Measurements from ENCODE around the gene EARS2. TPM values are rescaled to one million over a fixed set of nuclear protein-coding genes. Genes with fewer than 3 reads are reported as not detected.
"Not testable (repeated sequence)": the region's sequence is repeated elsewhere in the genome, so short reads cannot be mapped to it uniquely, and the experiment has no call there.

EARS2 gene
- total RNA-seq, 1 donor, result 32.6 TPM

DNA sequence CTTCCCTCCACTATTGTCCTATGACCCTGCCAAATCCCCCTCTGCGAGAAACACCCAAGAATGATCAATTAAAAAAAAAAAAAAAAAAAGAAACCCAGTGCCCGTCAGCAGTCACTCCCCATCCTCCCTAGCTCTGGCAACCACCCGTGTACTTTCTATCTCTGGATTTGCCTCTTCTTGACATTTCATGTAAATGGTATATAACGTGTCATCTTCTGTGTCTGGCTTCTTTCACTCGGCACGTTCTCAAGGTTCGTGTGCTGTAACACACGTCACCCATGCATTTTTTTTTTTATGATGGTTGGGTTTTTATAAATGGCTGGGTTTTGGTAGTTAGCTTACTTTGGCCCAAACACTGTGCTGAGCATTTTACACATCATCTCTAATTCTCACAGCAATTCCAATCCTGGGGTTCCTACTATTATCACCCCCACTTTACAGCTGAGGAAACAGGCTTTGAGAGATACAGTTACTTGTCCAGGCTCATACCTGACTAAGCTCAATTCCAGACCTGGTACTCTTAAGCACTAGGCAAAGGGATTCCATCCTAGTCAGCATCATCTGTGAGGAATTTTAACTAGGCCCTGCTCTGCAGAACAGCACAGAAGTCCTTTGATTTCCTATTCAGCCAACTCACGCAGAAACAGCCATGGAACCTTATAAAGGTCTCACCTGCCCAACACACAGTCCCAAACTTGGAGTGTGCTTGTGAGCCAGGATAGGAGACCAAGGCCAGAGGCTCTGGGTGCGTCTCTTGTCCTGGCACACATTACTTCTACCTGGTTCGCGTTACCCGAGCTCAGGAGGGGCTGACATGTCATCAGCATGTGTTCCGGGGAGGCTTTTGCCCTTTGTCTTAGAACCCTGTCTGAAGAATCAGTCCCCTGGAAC is 27.3 kb upstream of the EARS2 start:
- H3K79me2 ChIP-seq (ENCODE audit: insufficient read depth, low read length), result peaks cover 37% of the 10 kb centered on the region
- H3K9me3 ChIP-seq (ENCODE audit: low read depth, low read length), result no peaks in the 10 kb centered on the region
- H3K4me3 ChIP-seq (ENCODE audit: insufficient read depth, low read length), result no peak overlapping the region
- H3K4me2 ChIP-seq (ENCODE audit: insufficient read depth, low read length), result no peak overlapping the region
- H3K27me3 ChIP-seq (ENCODE audit: insufficient read depth, low read length), result no peaks in the 10 kb centered on the region
- peaks cover 9% of the 10 kb centered on the region for H3K4me1 ChIP-seq (ENCODE audit: insufficient read depth, low read length)
- TF ChIP-seq, protein P1, sequence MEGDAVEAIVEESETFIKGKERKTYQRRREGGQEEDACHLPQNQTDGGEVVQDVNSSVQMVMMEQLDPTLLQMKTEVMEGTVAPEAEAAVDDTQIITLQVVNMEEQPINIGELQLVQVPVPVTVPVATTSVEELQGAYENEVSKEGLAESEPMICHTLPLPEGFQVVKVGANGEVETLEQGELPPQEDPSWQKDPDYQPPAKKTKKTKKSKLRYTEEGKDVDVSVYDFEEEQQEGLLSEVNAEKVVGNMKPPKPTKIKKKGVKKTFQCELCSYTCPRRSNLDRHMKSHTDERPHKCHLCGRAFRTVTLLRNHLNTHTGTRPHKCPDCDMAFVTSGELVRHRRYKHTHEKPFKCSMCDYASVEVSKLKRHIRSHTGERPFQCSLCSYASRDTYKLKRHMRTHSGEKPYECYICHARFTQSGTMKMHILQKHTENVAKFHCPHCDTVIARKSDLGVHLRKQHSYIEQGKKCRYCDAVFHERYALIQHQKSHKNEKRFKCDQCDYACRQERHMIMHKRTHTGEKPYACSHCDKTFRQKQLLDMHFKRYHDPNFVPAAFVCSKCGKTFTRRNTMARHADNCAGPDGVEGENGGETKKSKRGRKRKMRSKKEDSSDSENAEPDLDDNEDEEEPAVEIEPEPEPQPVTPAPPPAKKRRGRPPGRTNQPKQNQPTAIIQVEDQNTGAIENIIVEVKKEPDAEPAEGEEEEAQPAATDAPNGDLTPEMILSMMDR (IDR thresholded peaks at IDR 0.05; ENCODE audit: extremely low read depth, low read depth, low read length), result no peak
- no peak overlapping the region for H2AFZ ChIP-seq (ENCODE audit: low read length)
- peaks cover 44% of the 10 kb centered on the region for H3K36me3 ChIP-seq (ENCODE audit: insufficient read depth, low read length)
- H4K20me1 ChIP-seq (ENCODE audit: insufficient read depth, low read length), result peaks cover 10% of the 10 kb centered on the region
- no peak overlapping the region for H3K27ac ChIP-seq (ENCODE audit: low read depth, low read length)
- DNase-seq (ENCODE audit: insufficient read length, low spot score, missing footprints), result no peak

DNA sequence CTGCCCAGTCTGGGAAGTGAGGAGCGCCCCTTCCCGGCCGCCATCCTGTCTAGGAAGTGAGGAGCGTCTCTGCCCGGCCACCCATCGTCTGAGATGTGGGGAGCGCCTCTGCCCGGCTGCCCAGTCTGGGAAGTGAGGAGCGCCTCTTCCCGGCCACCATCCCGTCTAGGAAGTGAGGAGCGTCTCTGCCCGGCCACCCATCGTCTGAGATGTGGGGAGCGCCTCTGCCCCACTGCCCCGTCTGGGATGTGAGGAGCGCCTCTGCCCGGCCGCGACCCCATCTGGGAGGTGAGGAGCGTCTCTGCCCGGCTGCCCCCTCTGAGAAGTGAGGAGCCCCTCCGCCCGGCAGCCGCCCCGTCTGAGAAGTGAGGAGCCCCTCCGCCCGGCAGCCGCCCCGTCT is 26.1 kb upstream of the EARS2 start:
- Histone ChIP-seq H3K79me2 (ENCODE audit: insufficient read depth, low read length) (peaks cover 26% of the 10 kb centered on the region), H3K36me3 (ENCODE audit: insufficient read depth, low read length) (peaks cover 52% of the 10 kb centered on the region)
- H2AFZ ChIP-seq (ENCODE audit: low read length); H3K9me3 ChIP-seq (ENCODE audit: low read depth, low read length); H3K27me3 ChIP-seq (ENCODE audit: insufficient read depth, low read length); H3K4me2 ChIP-seq (ENCODE audit: insufficient read depth, low read length); DNase-seq (ENCODE audit: insufficient read length, low spot score, missing footprints); H3K4me1 ChIP-seq (ENCODE audit: insufficient read depth, low read length); H3K27ac ChIP-seq (ENCODE audit: low read depth, low read length); H3K4me3 ChIP-seq (ENCODE audit: insufficient read depth, low read length); H4K20me1 ChIP-seq (ENCODE audit: insufficient read depth, low read length): not testable (repeated sequence)

DNA sequence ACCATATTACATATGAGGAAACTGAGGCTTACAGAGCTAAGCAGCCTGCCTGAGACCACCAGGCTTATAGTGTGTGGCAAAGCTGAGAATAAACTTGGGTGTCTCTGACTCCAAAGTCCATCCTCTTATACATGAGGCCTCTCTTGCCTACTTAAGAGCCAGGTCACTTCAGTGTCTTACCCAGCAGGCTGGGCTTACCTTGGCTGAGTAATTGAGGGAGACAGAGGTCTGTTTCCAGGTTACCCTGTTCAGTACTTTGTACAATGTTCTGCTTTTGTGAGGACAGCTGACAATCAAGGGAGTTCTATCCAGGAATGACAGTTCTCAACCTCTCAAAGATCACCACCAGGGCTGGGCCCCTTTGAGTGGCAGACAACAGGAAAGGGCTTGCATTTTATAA is 24.6 kb upstream of the EARS2 start:
- Histone ChIP-seq H4K20me1 (ENCODE audit: insufficient read depth, low read length) (no peaks in the 10 kb centered on the region), H3K36me3 (ENCODE audit: insufficient read depth, low read length) (peaks cover 47% of the 10 kb centered on the region), H3K4me2 (ENCODE audit: insufficient read depth, low read length) (no peak overlapping the region), H3K4me1 (ENCODE audit: insufficient read depth, low read length) (no peaks in the 10 kb centered on the region), H3K27ac (ENCODE audit: low read depth, low read length) (no peak overlapping the region), H3K27me3 (ENCODE audit: insufficient read depth, low read length) (no peaks in the 10 kb centered on the region), H3K79me2 (ENCODE audit: insufficient read depth, low read length) (peaks cover 13% of the 10 kb centered on the region), H2AFZ (ENCODE audit: low read length) (no peak overlapping the region), H3K4me3 (ENCODE audit: insufficient read depth, low read length) (no peak overlapping the region), H3K9me3 (ENCODE audit: low read depth, low read length) (no peaks in the 10 kb centered on the region)
- no peak for DNase-seq (ENCODE audit: insufficient read length, low spot score, missing footprints)
- TF ChIP-seq, protein P1 (IDR thresholded peaks at IDR 0.05; ENCODE audit: extremely low read depth, low read depth, low read length), result no peak

DNA sequence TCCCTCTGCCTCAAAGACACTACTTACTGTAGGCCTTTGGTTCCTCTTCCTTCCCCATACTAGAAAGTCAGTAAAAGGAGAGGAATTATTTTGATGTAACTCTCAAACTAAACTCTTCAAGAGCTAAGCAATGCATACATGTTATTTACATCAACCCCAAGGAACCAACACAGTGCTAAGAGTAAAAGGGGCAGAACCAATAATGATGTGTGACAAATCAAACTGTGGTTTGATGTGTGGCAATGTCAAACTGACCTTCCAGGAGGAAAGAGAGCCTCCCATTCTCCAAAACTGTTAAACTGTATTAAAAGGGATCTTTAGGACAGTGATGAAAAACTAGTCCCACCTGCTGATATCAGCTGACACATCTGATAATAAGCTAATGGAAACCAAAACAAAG is 23.2 kb upstream of the EARS2 start:
- H3K4me1 ChIP-seq (ENCODE audit: insufficient read depth, low read length), result no peaks in the 10 kb centered on the region
- no peaks in the 10 kb centered on the region for H4K20me1 ChIP-seq (ENCODE audit: insufficient read depth, low read length)
- H2AFZ ChIP-seq (ENCODE audit: low read length), result no peak overlapping the region
- no peaks in the 10 kb centered on the region for H3K9me3 ChIP-seq (ENCODE audit: low read depth, low read length)
- H3K4me3 ChIP-seq (ENCODE audit: insufficient read depth, low read length), result no peak overlapping the region
- no peak overlapping the region for H3K27ac ChIP-seq (ENCODE audit: low read depth, low read length)
- no peak for DNase-seq (ENCODE audit: insufficient read length, low spot score, missing footprints)
- no peaks in the 10 kb centered on the region for H3K27me3 ChIP-seq (ENCODE audit: insufficient read depth, low read length)
- H3K36me3 ChIP-seq (ENCODE audit: insufficient read depth, low read length), result peaks cover 44% of the 10 kb centered on the region
- TF ChIP-seq, protein P1 (IDR thresholded peaks at IDR 0.05; ENCODE audit: extremely low read depth, low read depth, low read length), result no peak
- H3K4me2 ChIP-seq (ENCODE audit: insufficient read depth, low read length), result no peak overlapping the region
- peaks cover 4% of the 10 kb centered on the region for H3K79me2 ChIP-seq (ENCODE audit: insufficient read depth, low read length)
